GM12864 (cell line): ENCODE data around the gene PAGE4.

Experiments
- DNase-seq: peaks from one replicate; pipeline ENCODE4 v3.0.0-alpha.2; 2011; ENCODE audit warnings: low read depth
- H3K4me3 ChIP-seq: 2 replicates; pipeline ENCODE4 v1.5.1; 2011; ENCODE audit warnings: mild to moderate bottlenecking, low read depth, low read length, control low read depth
- TF ChIP-seq, protein P1 (sequence below): IDR thresholded peaks from 2 replicates; pipeline ENCODE4 v1.5.1; 2011; ENCODE audit warnings: low read depth, mild to moderate bottlenecking, moderate library complexity, low read length, control low read depth, inconsistent platforms; ENCODE audit errors: missing control alignments

PAGE4 gene

DNA sequence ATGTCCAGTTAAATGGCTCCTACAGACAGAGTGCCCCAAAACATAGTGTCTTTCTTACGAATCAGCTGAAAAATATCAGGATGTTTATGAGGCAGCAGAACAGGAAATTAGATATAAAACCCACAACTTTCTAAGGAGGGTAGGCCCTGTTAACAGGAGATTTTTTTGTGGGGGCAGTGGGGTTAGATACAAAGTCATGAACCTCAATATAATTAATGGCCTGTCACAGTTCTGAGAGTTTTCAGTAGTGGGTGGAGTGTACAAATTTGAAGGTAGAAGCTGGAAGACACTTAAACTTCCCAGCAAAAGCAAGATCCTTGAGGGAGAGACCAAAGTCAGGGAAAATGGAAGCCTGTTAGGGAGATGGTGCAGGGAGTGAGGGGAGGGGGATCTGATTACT is 17.4 kb downstream of the PAGE4 start:
- DNase-seq, result no peak
- TF ChIP-seq, protein P1, sequence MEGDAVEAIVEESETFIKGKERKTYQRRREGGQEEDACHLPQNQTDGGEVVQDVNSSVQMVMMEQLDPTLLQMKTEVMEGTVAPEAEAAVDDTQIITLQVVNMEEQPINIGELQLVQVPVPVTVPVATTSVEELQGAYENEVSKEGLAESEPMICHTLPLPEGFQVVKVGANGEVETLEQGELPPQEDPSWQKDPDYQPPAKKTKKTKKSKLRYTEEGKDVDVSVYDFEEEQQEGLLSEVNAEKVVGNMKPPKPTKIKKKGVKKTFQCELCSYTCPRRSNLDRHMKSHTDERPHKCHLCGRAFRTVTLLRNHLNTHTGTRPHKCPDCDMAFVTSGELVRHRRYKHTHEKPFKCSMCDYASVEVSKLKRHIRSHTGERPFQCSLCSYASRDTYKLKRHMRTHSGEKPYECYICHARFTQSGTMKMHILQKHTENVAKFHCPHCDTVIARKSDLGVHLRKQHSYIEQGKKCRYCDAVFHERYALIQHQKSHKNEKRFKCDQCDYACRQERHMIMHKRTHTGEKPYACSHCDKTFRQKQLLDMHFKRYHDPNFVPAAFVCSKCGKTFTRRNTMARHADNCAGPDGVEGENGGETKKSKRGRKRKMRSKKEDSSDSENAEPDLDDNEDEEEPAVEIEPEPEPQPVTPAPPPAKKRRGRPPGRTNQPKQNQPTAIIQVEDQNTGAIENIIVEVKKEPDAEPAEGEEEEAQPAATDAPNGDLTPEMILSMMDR, result no peak

DNA sequence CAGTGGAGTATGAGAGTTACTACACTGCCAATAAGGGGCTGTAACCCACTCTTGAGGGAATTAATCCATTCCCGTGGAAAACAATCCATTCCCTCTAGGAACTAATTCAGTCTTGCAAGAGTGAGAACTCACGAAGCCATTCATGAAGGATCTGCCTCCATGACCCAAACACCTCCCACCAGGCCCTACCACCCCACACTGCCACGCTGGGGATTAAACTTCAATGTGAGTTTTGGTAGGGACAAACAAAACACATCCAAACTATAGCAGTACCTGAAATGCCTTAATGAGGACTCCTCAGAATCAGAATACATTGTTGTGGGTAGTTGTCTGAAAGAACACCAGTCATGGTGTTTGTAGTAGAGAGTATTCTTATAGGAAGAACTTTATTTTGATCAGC is 19.2 kb downstream of the PAGE4 start:
- DNase-seq, result no peak
- no peak overlapping the region for H3K4me3 ChIP-seq
- TF ChIP-seq, protein P1, result no peak

More for the DNA sequence above, 17.4 kb downstream of the PAGE4 start:
- H3K4me3 ChIP-seq, result no peak overlapping the region

DNA sequence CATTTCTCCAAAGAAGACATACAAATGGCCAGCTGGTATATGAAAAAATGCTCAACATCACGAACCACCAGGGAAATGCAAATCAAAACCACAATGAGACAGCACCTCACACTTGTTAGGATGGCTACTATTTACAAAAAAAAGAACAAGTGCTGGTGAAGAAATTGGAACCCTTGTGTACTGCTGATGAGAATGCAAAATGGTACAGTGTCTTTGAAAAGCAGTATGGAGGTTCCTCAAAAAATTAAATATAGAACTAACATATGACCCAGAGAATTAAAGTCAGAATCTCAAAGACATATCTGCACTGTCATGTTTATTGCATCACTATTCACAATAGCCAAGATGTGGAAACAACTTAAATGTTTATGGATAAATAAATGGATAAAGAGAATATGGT is 20.9 kb downstream of the PAGE4 start:
- no peak overlapping the region for H3K4me3 ChIP-seq
- DNase-seq, result no peak
- TF ChIP-seq, protein P1, result no peak

DNA sequence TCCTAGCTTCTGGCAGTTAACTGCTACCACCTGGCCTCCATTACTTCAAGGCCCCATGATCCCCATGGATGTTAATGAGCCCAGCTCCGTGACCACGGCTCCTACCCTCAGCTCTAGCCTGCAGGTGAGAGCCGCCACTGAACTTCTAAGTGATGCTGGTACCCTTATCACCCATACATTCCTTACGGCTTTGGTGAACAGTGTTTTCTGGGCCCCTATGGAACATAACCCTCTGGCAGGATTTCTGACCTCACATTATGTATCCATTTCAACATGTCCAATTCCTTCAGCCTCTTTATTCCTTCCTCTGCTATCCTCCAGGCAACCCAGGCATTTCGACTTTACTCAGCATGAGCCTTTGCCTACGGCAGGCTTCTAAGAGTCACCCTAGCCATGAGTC is 24.6 kb downstream of the PAGE4 start:
- no peak for DNase-seq
- H3K4me3 ChIP-seq, result no peak overlapping the region
- TF ChIP-seq, protein P1, result no peak

DNA sequence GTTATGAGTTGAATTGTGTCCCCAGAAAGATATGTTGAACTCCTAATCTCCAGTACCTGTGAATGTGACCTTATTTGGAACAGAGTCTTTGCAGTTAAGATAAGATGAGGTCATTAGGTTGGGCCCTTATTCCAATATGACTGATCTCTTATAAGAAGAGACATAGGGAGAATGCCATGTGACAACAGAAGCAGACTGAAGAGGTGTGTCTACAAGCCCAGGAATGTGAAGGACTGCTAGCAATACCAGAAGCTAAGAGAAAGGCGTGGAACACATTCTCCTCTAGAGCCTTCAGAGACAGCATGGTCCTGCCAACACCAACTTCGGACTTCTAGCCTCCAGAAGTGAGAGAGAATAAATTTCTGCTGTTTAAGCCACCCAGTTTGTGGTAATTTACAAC is 27.7 kb downstream of the PAGE4 start:
- TF ChIP-seq, protein P1, result no peak
- no peak for DNase-seq
- no peak overlapping the region for H3K4me3 ChIP-seq

DNA sequence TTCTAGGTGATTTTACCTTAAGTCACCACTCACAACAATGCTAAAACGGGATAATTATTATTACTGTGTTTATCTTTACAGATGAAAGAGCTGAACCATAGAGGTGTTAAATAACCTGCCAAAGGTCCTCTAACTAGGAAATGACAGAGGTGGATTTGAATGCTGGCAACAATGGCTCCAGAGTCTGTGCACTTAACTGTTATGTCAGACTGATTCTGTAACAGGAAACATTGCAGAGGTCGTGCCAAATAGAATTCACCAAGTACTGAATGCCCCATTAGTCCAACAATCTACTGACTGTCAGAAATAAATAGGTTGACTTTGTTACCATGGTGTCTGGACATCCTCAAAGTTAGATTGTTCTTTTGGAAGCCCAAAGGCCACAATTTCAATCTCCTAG is 29.2 kb downstream of the PAGE4 start:
- no peak overlapping the region for H3K4me3 ChIP-seq
- TF ChIP-seq, protein P1, result no peak
- no peak for DNase-seq

DNA sequence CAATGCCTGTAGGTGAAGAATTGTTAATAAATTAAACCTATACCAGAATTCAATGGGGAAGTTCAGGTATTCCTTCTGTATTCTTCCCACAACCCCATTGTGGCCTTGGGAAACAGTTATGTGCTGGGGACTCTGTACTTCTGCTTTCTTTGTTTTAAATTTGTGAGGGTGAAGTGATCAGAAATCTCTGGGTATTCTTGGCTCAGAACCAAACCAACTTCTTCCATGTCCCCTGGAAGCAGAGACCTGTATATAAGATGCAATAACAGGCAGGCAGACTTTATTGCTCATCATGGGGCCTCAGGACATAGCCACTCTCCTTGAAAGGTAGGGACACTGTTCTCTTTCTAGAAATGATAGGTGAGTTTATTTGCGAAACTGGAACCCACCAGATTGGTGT is 30.4 kb downstream of the PAGE4 start:
- no peak overlapping the region for H3K4me3 ChIP-seq
- TF ChIP-seq, protein P1, result no peak
- DNase-seq, result no peak
